GM20000 (cell line): Measurements from ENCODE around the gene ARL6IP5.
A peak's percentile ranks its signal among the peaks of the same experiment; 100 is the strongest.

Experiments used
- DNase-seq: peaks from one replicate; pipeline ENCODE4 v3.0.0; 2012; ENCODE audit warnings: low spot score
- CTCF ChIP-seq: IDR thresholded peaks from 2 replicates; pipeline ENCODE4 v1.5.1; 2012; ENCODE audit warnings: mild to moderate bottlenecking, control low read depth; ENCODE audit errors: extremely low read depth, missing control alignments

Gene ARL6IP5

GRCh38 chr3:69080233-69080920 lies 4.4 kb upstream of the ARL6IP5 start, which contains the start of gene UBA3:
UBA3 (minus strand) TSS chr3:69080365; CDS start chr3:69080353, 12 bp downstream.
- DNase-seq, result peak; percentile 89
- TF ChIP-seq CTCF, result no peak

DNA sequence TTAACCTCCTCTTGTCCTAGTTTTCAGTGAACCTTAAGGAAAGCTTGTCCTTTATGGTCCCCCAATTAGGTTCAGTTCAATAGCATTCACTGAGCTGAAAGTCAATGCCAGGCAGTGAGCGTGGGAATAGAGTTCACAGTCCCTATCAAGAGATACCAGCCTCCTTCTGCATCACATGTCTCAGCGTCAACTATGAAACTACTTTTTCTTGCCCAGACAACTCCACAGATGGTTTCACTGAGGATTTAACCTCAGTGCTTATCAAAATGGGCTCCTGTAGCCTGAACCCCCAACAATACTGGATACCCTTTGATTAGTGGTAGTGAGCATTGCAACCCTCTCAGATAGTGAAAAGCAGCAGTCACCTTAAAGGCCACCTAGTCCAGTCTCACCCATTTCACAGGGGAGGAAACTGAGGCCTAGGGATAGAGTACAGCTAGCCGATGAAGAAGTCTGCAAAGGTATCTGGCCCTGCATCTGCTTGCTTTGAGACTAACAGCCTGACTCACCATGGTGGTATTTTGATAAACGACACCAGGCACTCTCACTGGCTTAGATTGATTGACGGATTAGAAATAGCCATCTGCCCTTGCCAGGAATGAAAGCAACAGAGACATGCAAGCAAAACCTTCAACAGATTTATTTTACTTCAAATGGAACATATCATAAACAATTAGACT lies 3.0 kb upstream of the ARL6IP5 start:
- TF ChIP-seq CTCF, result no peak
- DNase-seq, result no peak

- DNase-seq, result no peak
- TF ChIP-seq CTCF, result no peak
Observed at GRCh38 chr3:69082361-69082760, 2.4 kb upstream of the ARL6IP5 start.

- TF ChIP-seq CTCF, result no peak
- DNase-seq, result peak; percentile 69
Observed at GRCh38 chr3:69082805-69083204, 1.9 kb upstream of the ARL6IP5 start.

DNA sequence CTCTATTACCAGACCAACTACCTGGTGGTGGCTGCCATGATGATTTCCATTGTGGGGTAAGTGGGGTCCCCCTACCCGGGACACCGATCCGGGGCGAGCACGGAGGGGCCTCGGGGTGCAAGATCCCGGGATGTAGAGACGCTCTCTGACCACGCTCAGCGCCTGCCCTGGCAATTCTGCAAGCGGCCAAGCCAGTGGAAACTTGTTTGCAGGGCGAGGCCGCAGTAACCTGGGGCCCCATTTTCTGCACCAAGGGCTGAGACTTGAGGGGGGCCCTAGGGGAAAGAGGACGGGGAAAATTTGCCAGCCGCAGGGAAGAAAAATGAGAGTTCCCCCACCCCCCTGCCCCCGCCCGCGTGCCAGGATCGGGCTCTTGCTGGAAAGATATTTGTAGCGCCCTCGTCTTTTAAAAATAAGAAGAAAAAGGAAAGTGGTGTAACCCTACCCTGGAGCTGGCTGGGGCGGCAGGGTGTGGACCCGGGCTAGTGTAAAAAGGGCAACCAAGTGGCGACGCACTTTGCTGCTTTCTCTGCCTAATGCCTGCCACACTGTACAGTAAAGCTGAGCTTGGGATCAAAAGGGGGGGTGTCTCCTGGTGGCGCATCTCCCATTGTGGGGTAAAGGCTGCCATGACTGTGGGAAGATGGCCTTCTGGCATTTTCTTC lies 563 bp downstream of the ARL6IP5 start:
- no peak for DNase-seq
- no peak for TF ChIP-seq CTCF

DNA sequence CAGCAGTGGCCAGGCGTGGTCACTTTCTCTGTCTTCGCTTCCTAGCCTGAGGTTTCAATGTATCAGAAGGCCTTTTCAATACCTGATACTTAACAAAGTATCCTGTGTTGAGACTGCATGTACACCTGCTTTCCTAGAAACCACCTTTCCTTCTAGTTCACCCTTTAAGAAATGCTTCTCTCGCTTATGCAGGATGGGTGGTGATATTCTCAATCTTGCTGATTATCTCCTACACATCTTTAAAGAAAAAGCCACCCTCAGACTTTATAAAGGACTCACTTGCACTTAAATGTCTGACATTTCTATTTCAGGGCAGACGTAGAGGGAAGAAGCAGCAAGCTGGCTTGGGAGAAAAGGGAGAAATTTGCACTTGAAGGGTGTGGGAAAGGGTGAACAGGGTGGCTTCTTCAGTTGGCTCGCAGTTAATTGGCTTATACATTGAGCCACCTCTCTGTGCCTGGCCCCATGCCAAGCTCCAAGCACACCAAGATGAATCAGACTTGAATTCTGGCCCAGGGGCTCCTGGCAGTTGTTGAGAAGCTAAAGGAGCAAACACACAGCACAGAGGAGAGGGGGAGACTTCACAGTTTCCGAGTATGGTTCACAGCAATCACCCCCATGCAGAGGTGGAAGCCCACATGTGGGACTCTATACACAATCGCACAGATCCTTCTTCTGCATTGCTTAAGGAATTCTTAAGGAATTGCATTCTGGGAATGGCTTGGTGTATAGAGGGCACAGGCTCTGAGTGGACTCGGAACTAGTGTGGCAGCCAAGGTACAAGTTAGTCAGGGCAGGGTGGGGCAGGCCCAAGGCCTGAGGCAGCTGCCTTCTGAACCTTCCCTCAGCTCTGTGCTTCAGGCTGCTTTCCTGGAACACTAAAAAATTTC lies 1.3 kb downstream of the ARL6IP5 start:
- DNase-seq, result no peak
- no peak for TF ChIP-seq CTCF
